Measurements from ENCODE around the gene AHDC1. TPM values are rescaled to one million over a fixed set of nuclear protein-coding genes. Genes with fewer than 3 reads are reported as not detected.

Gene AHDC1
- total RNA-seq, 1 experiment from 2014 or later = 18.4 TPM

GRCh38 chr1:27485363-27485762 is 118.6 kb downstream of the AHDC1 start:
- no peak overlapping the region for H3K27ac Mint-ChIP-seq (ENCODE audit: low read depth, unreplicated experiment)
- CTCF ChIA-PET = no interaction called here
- H3K4me3 Mint-ChIP-seq (ENCODE audit: unreplicated experiment) = no peak overlapping the region
- peaks cover 8% of the 10 kb centered on the region for H3K36me3 Mint-ChIP-seq (ENCODE audit: insufficient read depth, unreplicated experiment)
- DNase-seq (ENCODE audit: unreplicated experiment) = no peak
- no peaks in the 10 kb centered on the region for H3K9me3 Mint-ChIP-seq (ENCODE audit: unreplicated experiment)
- intact Hi-C loops (cut with micrococcal nuclease) = loop anchor here (5.0 kb wide), 1 partner anchor 48 kb away; no protein-coding TSS in a partner anchor
- POLR2A ChIA-PET = no interaction called here
- BruUV-seq (replicated peaks) = no TSS peak
- TF ChIP-seq, protein P1, sequence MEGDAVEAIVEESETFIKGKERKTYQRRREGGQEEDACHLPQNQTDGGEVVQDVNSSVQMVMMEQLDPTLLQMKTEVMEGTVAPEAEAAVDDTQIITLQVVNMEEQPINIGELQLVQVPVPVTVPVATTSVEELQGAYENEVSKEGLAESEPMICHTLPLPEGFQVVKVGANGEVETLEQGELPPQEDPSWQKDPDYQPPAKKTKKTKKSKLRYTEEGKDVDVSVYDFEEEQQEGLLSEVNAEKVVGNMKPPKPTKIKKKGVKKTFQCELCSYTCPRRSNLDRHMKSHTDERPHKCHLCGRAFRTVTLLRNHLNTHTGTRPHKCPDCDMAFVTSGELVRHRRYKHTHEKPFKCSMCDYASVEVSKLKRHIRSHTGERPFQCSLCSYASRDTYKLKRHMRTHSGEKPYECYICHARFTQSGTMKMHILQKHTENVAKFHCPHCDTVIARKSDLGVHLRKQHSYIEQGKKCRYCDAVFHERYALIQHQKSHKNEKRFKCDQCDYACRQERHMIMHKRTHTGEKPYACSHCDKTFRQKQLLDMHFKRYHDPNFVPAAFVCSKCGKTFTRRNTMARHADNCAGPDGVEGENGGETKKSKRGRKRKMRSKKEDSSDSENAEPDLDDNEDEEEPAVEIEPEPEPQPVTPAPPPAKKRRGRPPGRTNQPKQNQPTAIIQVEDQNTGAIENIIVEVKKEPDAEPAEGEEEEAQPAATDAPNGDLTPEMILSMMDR (IDR thresholded peaks at IDR 0.05; ENCODE audit: unreplicated experiment) = no peak
- H3K4me1 Mint-ChIP-seq (ENCODE audit: insufficient read depth, unreplicated experiment) = peaks cover 21% of the 10 kb centered on the region
- H3K27me3 Mint-ChIP-seq (ENCODE audit: insufficient read depth, unreplicated experiment) = no peaks in the 10 kb centered on the region

Other genes starting within 250 kb of the AHDC1 start
- gene MAP3K6, start 237.2 kb downstream of the AHDC1 start, total RNA-seq (2022) = 13.2 and 13.5 TPM in 2 replicates
- not detected in 2 replicates for gene FCN3, start 229.3 kb downstream of the AHDC1 start, total RNA-seq (2022)
- gene CD164L2, start 220.8 kb downstream of the AHDC1 start, total RNA-seq (2022) = 0.23 TPM in 1 of 2 replicates, not detected in the other
- gene GPR3, start 211.5 kb downstream of the AHDC1 start, total RNA-seq (2022) = 0.47 and 0.65 TPM in 2 replicates
- gene WASF2, start 114.0 kb downstream of the AHDC1 start, total RNA-seq (2022) = 131 and 154 TPM in 2 replicates
- gene FGR, start 31.0 kb upstream of the AHDC1 start, total RNA-seq (2022) = not detected in 2 replicates
- 3.8 and 5.8 TPM in 2 replicates for gene IFI6, start 68.0 kb upstream of the AHDC1 start, total RNA-seq (2022)
- gene FAM76A, start 121.8 kb upstream of the AHDC1 start, total RNA-seq (2022) = 9.7 and 9.9 TPM in 2 replicates
- 34.6 and 36.1 TPM in 2 replicates for gene STX12, start 169.1 kb upstream of the AHDC1 start, total RNA-seq (2022)
- gene PPP1R8, start 226.6 kb upstream of the AHDC1 start, total RNA-seq (2022) = 48.6 and 51.1 TPM in 2 replicates

Measured in MCF 10A (cell line).